Prostate gland (tissue), 2 donors: ENCODE data around the gene FAM98B. TPM values are rescaled to one million over a fixed set of nuclear protein-coding genes. Genes with fewer than 3 reads are reported as not detected.

Experiments
- DNase-seq: peaks from one replicate; pipeline ENCODE4 v3.0.0-alpha.2; 2019; ENCODE audit warnings: low spot score
- H3K27ac ChIP-seq, 2 donors: fragments of 200-600 bp; sonication (generic); 2 replicates each; pipeline ENCODE4 v1.5.1; 2017 to 2019
- H3K27me3 ChIP-seq: fragments of 200-600 bp; sonication (generic); replicated peaks from 2 replicates; pipeline ENCODE4 v1.5.1; 2019; ENCODE audit not compliant: insufficient read depth
- H3K36me3 ChIP-seq, 2 donors: fragments of 200-600 bp; sonication (generic); 1 replicate in 1 of 2; 2 replicates in 1 of 2; pipeline versions ENCODE4 v1.5.1 to v1.8.1; 2017 to 2019
- H3K4me1 ChIP-seq: fragments of 200-600 bp; sonication (generic); replicated peaks from 2 replicates; pipeline ENCODE4 v1.5.1; 2019
- H3K4me3 ChIP-seq, 2 donors: fragments of 200-600 bp; sonication (generic); 2 replicates each; pipeline ENCODE4 v1.5.1; 2017 to 2019
- H3K9me3 ChIP-seq: fragments of 200-600 bp; sonication (generic); 2 replicates; pipeline ENCODE4 v1.5.1; 2017
- CTCF ChIP-seq, 4 experiments: fragments of 200-600 bp in 2 of 4; fragments of 450-650 bp in 2 of 4; sonication (generic) in 2 of 4; IDR thresholded peaks; 1 replicate in 3 of 4; 2 replicates in 1 of 4; pipeline ENCODE4 v1.5.1; 2016 to 2019; ENCODE audit warnings: antibody characterized with exemption in 4 of 4, mild to moderate bottlenecking in 2 of 4, moderate library complexity in 2 of 4
- POLR2A ChIP-seq: fragments of 450-650 bp; IDR thresholded peaks from one replicate; pipeline ENCODE4 v1.6.1; 2016; ENCODE audit warnings: antibody characterized with exemption, mild to moderate bottlenecking
- POLR2AphosphoS5 ChIP-seq: sonication (generic); formaldehyde crosslinking; IDR thresholded peaks from one replicate; pipeline ENCODE4 v1.6.1; 2017; ENCODE audit warnings: antibody characterized with exemption
- WGBS: methylation state at CpG from one replicate; pipeline ENCODE4 v1.1.5; 2018; 5-methylcytosine and 5-hydroxymethylcytosine counted together
- intact Hi-C: fragments of 100-400 bp; cut with DNase I; formaldehyde crosslinking; loops from one replicate; pipeline ENCODE4 v1.14.2; 2022
- total RNA-seq, 2 donors: library from RNA; depleted of rRNA; stranded (reverse); fragments of >200 nt; gene quantifications; one replicate each; pipeline ENCODE4 v1.1.0, GENCODE V29; 2016

FAM98B gene
- total RNA-seq, 2 donors from 2014 or later = 9.8 to 27.0 TPM

GRCh38 chr15:38524156-38524555 is 70.2 kb downstream of the FAM98B start:
- no peaks in the 10 kb centered on the region for H3K4me1 ChIP-seq
- H3K27me3 ChIP-seq = no peaks in the 10 kb centered on the region
- DNase-seq = no peak

GRCh38 chr15:38525489-38525888 is 71.6 kb downstream of the FAM98B start:
- intact Hi-C loops = no loop called here
- TF ChIP-seq POLR2AphosphoS5 = no peak

More at GRCh38 chr15:38524156-38524555, 70.2 kb downstream of the FAM98B start:
- no peaks in the 10 kb centered on the region for H3K36me3 ChIP-seq
- no peaks in the 10 kb centered on the region for H3K9me3 ChIP-seq
- intact Hi-C loops = no loop called here
- H3K4me3 ChIP-seq = no peak overlapping the region
- 91% methylated on average over 5 of the region's 5 CpGs for WGBS
- no peak for TF ChIP-seq POLR2A
- no peak for TF ChIP-seq CTCF (IDR thresholded peaks at IDR 0.05)
- no peak for TF ChIP-seq POLR2AphosphoS5
- H3K27ac ChIP-seq = no peak overlapping the region

GRCh38 chr15:38526158-38526557 is 72.2 kb downstream of the FAM98B start:
- Histone ChIP-seq H3K4me1 (no peaks in the 10 kb centered on the region), H3K36me3 (no peaks in the 10 kb centered on the region), H3K9me3 (no peaks in the 10 kb centered on the region), H3K27ac (no peak overlapping the region), H3K27me3 (no peaks in the 10 kb centered on the region), H3K4me3 (no peak overlapping the region)
- TF ChIP-seq CTCF (IDR thresholded peaks at IDR 0.05) = no peak
- TF ChIP-seq POLR2A = no peak
- intact Hi-C loops = no loop called here
- no peak for DNase-seq
- 92% methylated on average over 2 of the region's 2 CpGs for WGBS

More at GRCh38 chr15:38525489-38525888, 71.6 kb downstream of the FAM98B start:
- no peaks in the 10 kb centered on the region for H3K36me3 ChIP-seq
- H3K4me1 ChIP-seq = no peaks in the 10 kb centered on the region
- H3K9me3 ChIP-seq = no peaks in the 10 kb centered on the region
- H3K4me3 ChIP-seq = no peak overlapping the region
- no peaks in the 10 kb centered on the region for H3K27me3 ChIP-seq
- 88% methylated on average over 6 of the region's 6 CpGs for WGBS
- H3K27ac ChIP-seq = no peak overlapping the region
- DNase-seq = no peak

GRCh38 chr15:38528294-38528693 is 74.4 kb downstream of the FAM98B start:
- no peak overlapping the region for H3K27ac ChIP-seq
- H3K4me1 ChIP-seq = no peaks in the 10 kb centered on the region
- DNase-seq = no peak
- H3K9me3 ChIP-seq = no peaks in the 10 kb centered on the region
- H3K36me3 ChIP-seq = no peaks in the 10 kb centered on the region
- H3K27me3 ChIP-seq = no peaks in the 10 kb centered on the region
- no peak overlapping the region for H3K4me3 ChIP-seq
- intact Hi-C loops = no loop called here
- 84% methylated on average over 1 of the region's 1 CpG for WGBS
- no peak for TF ChIP-seq POLR2A
- no peak for TF ChIP-seq CTCF (IDR thresholded peaks at IDR 0.05)
- no peak for TF ChIP-seq POLR2AphosphoS5

GRCh38 chr15:38530113-38530512 is 76.2 kb downstream of the FAM98B start:
- WGBS = 90% methylated on average over 1 of the region's 1 CpG
- Histone ChIP-seq H3K27ac (no peak overlapping the region), H3K4me1 (no peaks in the 10 kb centered on the region), H3K36me3 (no peaks in the 10 kb centered on the region), H3K4me3 (no peak overlapping the region), H3K9me3 (no peaks in the 10 kb centered on the region), H3K27me3 (no peaks in the 10 kb centered on the region)
- intact Hi-C loops = no loop called here
- no peak for DNase-seq
- TF ChIP-seq POLR2A (no peak), POLR2AphosphoS5 (no peak), CTCF (IDR thresholded peaks at IDR 0.05) (no peak)
